NCI-H1694 (cell line): ENCODE results near the gene NADK.

ENCODE experiments used
- DNase-seq: peaks from one replicate; lab custom pipeline; 2025; lab: John Stamatoyannopoulos, UW

The NADK gene, protein sequence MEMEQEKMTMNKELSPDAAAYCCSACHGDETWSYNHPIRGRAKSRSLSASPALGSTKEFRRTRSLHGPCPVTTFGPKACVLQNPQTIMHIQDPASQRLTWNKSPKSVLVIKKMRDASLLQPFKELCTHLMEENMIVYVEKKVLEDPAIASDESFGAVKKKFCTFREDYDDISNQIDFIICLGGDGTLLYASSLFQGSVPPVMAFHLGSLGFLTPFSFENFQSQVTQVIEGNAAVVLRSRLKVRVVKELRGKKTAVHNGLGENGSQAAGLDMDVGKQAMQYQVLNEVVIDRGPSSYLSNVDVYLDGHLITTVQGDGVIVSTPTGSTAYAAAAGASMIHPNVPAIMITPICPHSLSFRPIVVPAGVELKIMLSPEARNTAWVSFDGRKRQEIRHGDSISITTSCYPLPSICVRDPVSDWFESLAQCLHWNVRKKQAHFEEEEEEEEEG

DNA sequence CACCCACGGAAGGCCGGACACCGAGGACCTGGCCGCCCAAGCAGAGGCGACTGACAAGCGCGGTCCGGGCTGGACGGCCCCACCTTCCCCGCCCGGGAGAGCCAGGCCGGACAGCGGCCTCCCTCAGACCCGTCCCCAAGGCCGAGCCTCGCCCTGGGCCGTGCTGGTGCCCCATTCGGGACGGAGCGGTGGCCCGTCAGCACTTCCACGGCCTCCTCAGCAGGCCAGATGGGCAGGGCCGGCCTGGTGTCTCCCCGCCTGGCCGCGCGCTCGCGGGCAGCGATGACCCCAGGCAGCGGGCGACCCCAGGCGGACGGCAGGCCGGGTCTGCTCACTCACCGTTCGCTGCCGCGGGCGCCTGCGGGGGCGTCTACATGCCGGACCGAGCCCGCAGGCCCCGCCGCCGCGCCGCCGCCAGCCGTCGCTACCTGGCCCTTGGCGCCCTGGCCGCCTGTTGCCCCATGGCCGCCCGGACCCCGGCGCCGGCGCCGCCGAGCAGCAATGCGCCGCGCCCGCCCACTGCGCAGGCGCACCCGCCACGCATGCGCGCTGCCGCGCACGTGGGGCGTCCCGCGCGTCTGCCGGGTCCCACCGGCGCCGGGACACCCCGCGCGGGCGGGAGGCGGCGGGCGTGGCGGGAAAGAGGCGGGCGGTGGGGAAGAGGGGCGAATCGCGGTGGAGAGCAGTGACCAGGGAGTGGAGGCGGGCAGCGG lies at the start of gene NADK:
TSS of gene NADK (minus strand) at position 521 of the 713 bp plus-strand sequence. CDS start 13,064 bp downstream, outside the sequence.
- no peak for DNase-seq

GRCh38 chr1:1827089-1827848 lies 49.0 kb upstream of the NADK start:
- DNase-seq: no peak

GRCh38 chr1:1826356-1827088 lies 48.3 kb upstream of the NADK start:
- DNase-seq: no peak

DNA sequence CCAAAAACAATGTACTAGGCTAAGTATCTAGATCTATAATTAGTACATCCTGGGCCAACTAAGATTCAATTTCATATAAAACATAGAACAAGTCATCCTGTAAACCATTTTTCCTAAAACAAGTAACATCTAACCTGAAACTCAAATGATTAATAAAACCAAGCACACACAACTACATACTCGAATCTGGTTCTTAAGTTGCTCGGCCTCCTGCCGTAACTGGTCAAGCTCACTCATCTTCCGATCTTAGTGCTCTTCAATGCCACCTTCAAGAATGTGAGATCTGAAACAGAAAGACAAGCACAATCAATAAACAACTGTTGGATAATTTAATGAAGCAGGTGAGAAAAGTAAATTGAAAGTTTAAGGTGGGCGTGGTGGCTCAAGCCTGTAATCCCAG lies 46.9 kb upstream of the NADK start:
- DNase-seq: no peak

DNA sequence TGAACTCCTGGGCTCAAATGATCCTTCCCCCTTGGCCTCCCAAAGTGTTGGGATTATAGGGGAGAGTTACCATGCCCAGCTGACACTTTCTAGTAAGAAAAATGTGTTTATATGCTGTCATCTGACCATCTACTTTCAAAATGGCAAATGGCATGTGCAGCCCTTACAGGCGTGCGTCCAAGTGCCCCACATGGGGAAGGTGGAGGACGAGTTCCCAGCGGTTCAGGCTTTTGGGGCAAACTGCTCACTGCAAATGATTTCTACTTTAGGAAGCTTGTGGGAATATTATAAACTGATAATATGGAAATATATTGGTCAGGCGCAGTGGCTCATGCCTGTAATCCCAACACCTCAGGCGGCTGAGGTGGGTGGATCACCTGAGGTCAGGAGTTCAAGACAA lies 41.5 kb upstream of the NADK start:
- no peak for DNase-seq

DNA sequence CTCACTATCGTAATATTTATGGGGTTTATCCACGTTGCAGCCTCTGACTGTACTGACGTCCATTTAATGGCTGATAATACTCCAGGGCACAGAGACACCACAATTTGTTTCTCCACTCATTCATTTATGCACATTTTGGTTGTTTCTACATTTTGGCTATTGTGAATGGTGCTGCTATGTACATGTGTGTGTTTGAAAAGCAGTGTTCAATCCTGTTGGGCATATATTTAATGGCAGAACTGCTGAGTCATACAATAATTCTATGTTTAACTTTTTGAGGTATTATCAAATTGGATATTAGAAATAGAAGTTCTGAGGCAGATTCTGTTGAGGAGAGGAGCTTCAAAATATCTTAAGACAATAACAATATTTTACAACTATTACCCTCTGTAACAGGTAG lies 39.0 kb upstream of the NADK start:
- DNase-seq: no peak

DNA sequence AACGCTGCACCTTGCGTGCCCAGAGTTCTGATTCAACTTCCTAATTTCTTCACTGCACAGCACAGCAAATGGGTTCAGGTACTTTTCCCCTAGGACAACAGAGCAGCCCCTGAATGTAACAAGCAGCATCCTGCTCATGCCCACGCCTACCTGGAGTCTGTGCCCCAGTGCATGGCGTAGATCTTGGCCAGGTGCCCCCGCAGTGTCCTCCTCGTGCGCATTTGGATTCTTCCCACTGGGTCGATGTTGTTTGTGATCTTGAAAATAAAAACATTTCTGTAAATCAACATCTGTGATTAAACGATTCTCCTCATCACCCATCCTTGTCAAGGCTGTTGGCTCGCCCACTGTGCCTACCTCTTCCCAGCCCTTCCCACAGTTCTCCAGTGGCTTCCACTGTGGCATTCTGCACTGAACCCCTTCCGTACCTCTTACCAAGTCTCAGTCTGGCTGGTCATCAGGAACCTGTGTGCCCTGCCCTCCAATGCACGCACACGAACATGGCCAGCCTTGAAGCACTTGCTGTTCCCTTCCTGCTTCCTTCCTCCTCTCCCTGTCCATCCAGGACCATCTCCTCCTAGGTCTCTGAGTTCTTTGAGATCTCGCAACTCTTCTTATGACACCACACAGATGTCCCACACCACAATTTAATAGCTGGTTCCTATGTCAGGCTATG lies 37.5 kb upstream of the NADK start:
- no peak for DNase-seq

DNA sequence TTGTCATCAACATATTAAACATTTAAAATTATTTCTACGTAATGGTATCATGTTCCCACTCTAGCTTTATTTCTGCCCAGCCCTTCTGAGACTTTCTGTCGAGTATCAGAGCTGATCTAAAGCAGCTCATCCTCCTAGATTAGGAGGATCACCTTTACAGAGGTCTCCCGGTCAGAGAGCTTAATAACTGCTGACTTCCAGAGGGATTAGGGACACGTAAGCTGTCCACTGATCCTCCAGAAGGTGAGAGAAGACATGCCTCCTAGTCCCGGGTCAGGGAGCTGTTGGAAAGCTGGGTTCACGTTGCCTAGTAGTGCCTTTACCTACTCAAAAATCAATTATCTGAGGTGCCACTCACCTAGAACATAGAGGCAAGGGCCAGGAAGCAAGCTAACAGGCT lies 31.2 kb upstream of the NADK start:
- DNase-seq: no peak

DNA sequence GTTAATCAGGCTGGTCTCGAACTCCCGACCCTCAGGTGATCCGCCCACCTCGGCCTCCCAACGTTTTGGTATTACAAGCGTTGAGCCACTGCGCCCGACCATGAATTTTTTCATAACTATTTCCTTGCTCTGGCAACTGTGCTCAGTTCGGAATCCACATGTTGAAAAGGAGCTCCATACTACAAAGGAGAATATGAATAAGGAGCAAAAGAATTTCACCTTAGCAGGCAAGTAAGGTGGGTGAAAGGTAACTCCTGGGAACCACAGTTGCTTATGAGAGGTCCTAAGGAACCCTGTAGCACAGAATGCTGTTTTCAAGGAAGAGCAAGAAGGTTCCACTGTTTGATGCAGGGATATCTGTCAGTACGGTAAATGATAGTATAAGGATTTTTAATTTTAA lies 29.9 kb upstream of the NADK start:
- no peak for DNase-seq

DNA sequence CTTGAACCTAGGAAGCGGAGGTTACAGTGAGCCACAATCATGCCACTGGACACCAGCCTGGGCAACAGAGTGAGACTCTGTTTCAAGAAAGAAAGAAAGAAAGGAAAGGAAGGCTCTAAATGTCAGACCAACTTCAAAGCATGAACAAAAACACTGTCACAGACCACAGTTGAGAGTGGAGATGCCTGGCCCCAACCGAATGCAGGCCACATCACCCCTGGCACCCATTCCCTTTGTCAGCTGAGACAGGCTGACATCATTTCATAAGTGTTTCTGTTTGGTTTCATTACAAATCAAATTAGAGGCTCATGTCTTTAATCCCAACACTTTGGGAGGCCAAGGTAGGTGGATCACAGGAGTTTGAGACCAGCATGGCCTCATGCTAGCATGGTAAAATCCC lies 28.6 kb upstream of the NADK start:
- no peak for DNase-seq

- no peak for DNase-seq
Measured at GRCh38 chr1:1804301-1804700, 26.0 kb upstream of the NADK start.

DNA sequence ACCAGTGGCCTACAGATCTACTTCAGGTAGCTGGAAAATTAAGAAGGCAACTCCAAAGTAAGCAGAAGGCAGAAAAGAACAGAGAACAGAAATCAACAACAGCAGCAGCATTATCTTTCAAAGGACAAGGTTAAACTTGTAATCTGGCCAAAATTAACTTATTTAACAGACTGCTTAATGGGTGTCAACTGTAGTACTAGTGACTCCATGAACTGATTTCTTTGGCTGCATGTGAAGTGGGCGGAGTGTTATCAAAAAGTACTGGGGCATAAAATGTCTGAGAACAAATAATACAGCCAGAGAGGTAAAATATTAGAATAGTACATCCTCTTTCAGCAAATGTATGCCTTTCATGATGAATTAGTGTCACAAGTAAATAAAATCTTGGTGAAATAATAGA lies 24.6 kb upstream of the NADK start:
- no peak for DNase-seq

- no peak for DNase-seq
Measured at GRCh38 chr1:1799716-1800115, 21.4 kb upstream of the NADK start.

- no peak for DNase-seq
Measured at GRCh38 chr1:1797731-1798341, 19.6 kb upstream of the NADK start.

DNA sequence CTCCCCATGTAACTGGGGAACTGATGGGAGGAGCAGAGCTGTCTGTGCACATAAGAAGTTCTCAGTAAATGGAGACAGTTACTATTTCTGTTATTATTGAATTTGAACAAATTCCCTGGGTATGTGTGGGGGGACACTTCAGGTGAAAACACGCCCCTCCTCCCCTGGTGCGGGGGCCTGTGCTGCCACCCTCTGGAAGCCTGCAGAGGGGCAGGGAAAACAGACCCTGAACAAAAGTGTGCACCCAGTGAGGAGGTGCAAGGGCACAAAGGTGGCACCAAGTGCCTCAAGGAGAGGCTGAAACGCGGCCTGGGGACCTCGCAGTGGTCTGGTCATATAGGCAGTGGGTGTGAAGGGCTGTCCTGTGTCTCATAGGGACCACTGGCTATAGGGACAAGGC lies 18.2 kb upstream of the NADK start:
- no peak for DNase-seq

DNA sequence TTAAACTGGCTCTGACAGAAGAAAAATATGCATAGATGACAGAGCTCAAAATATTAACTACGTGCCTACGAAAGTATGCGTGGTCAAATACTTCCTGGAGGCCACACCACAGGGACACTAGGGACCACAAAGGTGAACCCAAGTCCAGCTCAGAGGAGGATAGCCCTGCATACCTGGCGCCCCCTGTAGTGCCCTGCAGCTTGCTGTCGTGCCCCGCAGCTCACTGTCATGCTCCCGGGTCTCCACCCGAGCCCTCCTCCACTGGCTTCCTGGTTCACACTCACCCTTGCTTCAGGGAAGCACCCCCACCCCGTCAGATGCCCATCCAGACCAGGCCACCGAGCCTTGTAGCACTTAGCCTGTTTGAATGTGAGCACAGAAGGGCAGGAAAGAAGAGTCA lies 16.7 kb upstream of the NADK start:
- DNase-seq: no peak

- no peak for DNase-seq
Measured at GRCh38 chr1:1793481-1794244, 15.4 kb upstream of the NADK start.

DNA sequence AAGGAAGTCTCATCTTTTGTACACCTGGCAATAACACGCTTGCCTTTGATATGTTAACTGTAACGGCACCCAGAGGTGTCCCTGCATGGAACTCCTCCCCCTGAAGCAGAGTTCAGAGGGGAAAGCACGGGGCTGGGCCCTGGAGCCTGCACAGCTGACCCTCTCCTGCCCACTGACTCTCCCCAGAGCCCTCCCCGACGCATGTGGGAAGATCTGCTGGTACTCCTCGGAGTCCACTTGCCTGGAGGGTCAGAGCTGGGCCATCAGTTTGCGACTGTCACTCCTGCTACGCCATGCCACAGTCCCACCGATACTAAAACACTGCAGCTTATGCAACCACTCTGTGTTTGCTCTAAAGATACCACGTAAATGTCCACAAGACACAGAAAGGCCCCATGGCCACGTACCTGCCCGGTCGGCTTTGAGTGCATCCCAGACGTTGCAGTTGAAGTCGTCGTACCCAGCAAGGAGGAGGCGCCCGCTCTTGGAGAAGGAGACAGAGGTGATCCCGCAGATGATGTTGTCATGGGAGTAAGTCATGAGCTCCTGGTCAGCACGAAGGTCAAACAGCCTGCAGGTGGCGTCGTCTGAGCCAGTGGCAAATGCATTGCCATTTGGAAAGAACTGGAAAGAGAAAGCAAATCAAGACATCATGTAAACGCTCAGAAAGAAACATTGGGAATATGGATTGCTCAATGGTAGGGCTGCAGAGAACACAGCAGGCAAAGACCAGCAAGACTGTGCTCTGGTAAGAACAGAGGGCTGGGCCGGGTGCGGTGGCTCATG lies 10.6 kb upstream of the NADK start:
- no peak for DNase-seq

DNA sequence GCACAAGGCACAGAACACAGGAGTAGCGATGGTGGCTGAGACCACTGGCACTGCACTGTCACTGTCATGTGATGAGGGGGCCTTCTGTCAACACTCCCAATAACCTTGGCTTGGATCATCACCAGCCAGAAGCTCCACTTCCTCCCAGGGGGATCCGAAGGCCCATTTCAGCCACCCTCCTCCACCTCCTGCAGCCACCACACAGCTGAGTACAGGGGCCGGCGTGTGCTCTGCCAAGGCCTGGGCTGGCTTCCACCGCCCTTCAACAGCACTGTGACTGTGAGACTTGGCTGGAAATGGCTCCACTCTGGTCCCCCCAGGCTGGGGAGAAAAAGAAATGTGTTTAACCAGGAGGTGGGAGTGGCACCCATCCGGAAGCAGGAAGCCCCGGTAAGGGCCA lies 9.9 kb upstream of the NADK start:
- DNase-seq: no peak
